ENCODE results near the gene FAM221B.

GRCh38 chr9:35806101-35806500, 22.4 kb downstream of the FAM221B start:
- no peak for TF ChIP-seq CTCF (IDR thresholded peaks at IDR 0.05)
- TF ChIP-seq POLR2A (IDR thresholded peaks at IDR 0.05), result no peak

All from body of pancreas (tissue), 4 donors.